ENCODE measurements around the gene COL7A1.

GRCh38 chr3:48572517-48572916 lies 22.6 kb downstream of the COL7A1 start:
- TF ChIP-seq JUN (IDR thresholded peaks at IDR 0.05; ENCODE audit: low read depth, low read length) (no peak), EP300 (IDR thresholded peaks at IDR 0.05; ENCODE audit: borderline replicate concordance in 1 of 2, low read depth in 2 of 2, low read length in 2 of 2) (no peak), CHD2 (IDR thresholded peaks at IDR 0.05; ENCODE audit: low read length) (no peak), EZH2 (IDR thresholded peaks at IDR 0.05; ENCODE audit: low read depth, low read length, severe bottlenecking) (no peak), CEBPB (IDR thresholded peaks at IDR 0.05; ENCODE audit: low read depth, low read length) (no peak), RNF2 (IDR thresholded peaks at IDR 0.05; ENCODE audit: borderline replicate concordance, low read depth, low read length, missing control alignments, poor library complexity, severe bottlenecking) (no peak), SUZ12 (IDR thresholded peaks at IDR 0.05; ENCODE audit: low read length) (no peak), POLR2A (IDR thresholded peaks at IDR 0.05; ENCODE audit: control extremely low read depth in 1 of 2, low read depth in 2 of 2, low read length in 2 of 2) (no peak), TAF1 (IDR thresholded peaks at IDR 0.05; ENCODE audit: low read depth, low read length) (no peak), TEAD4 (IDR thresholded peaks at IDR 0.05; ENCODE audit: low read depth, low read length) (no peak), HDAC6 (IDR thresholded peaks at IDR 0.05; ENCODE audit: low read depth, low read length) (no peak), KDM1A (IDR thresholded peaks at IDR 0.05; ENCODE audit: borderline replicate concordance, low read length) (no peak)
- TF ChIP-seq, protein P1, sequence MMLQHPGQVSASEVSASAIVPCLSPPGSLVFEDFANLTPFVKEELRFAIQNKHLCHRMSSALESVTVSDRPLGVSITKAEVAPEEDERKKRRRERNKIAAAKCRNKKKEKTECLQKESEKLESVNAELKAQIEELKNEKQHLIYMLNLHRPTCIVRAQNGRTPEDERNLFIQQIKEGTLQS (IDR thresholded peaks at IDR 0.05; ENCODE audit: insufficient read depth, low read depth, low read length) = no peak
- TF ChIP-seq, protein P2, sequence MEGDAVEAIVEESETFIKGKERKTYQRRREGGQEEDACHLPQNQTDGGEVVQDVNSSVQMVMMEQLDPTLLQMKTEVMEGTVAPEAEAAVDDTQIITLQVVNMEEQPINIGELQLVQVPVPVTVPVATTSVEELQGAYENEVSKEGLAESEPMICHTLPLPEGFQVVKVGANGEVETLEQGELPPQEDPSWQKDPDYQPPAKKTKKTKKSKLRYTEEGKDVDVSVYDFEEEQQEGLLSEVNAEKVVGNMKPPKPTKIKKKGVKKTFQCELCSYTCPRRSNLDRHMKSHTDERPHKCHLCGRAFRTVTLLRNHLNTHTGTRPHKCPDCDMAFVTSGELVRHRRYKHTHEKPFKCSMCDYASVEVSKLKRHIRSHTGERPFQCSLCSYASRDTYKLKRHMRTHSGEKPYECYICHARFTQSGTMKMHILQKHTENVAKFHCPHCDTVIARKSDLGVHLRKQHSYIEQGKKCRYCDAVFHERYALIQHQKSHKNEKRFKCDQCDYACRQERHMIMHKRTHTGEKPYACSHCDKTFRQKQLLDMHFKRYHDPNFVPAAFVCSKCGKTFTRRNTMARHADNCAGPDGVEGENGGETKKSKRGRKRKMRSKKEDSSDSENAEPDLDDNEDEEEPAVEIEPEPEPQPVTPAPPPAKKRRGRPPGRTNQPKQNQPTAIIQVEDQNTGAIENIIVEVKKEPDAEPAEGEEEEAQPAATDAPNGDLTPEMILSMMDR (IDR thresholded peaks at IDR 0.05; ENCODE audit: control extremely low read depth in 1 of 3, insufficient read depth in 1 of 3, low read depth in 1 of 3, low read length in 3 of 3) = no peak

Measured in H1 (cell line).